ENCODE data around the gene CCSER1. TPM values are rescaled to one million over a fixed set of nuclear protein-coding genes. Genes with fewer than 3 reads are reported as not detected.

CCSER1 gene
- total and polyA plus RNA-seq, 2 experiments from 2014 or later: 2.9 to 3.4 TPM

GRCh38 chr4:91116861-91117260, 989.7 kb downstream of the CCSER1 start:
- Histone ChIP-seq H3K27ac (ENCODE audit: low read depth) (no peak overlapping the region), H3K36me3 (ENCODE audit: insufficient read depth) (no peaks in the 10 kb centered on the region), H3K9me2 (ENCODE audit: insufficient read depth) (no peaks in the 10 kb centered on the region), H3K27me3 (ENCODE audit: insufficient read depth) (no peaks in the 10 kb centered on the region), H3K4me3 (no peak overlapping the region), H3K79me2 (replicated peaks; ENCODE audit: insufficient read depth) (no peaks in the 10 kb centered on the region), H3F3A (replicated peaks; ENCODE audit: low read depth) (no peaks in the 10 kb centered on the region), H3K4me1 (ENCODE audit: insufficient read depth) (0 out of 2 replicates have a peak, but pooled peaks cover 9% of the 10 kb centered on the region), H4K20me1 (replicated peaks; ENCODE audit: insufficient read depth) (no peaks in the 10 kb centered on the region), H2AFZ (no peak overlapping the region), H3K4me2 (no peak overlapping the region)
- H3K4me3 Mint-ChIP-seq: no peak overlapping the region
- peaks cover 6% of the 10 kb centered on the region; the same call in 2 of the 3 replicates for H3K4me1 Mint-ChIP-seq
- H3K9me3 Mint-ChIP-seq: peaks cover 24% of the 10 kb centered on the region
- DNase-seq (ENCODE audit: low spot score) (peak; percentile 51), ATAC-seq (no peak)
- no peak for TF ChIP-seq NANOG (IDR thresholded peaks at IDR 0.05; ENCODE audit: borderline replicate concordance)
- peak; percentile 61 to 62 for TF ChIP-seq CTCF (conservative IDR thresholded peaks at IDR 0.05; ENCODE audit: low read depth in 2 of 2)
- no peaks in the 10 kb centered on the region for H3K27me3 Mint-ChIP-seq (ENCODE audit: insufficient read depth, low read depth, poor library complexity)
- peaks cover 21% of the 10 kb centered on the region; the same call in 2 of the 3 replicates for H3K36me3 Mint-ChIP-seq (ENCODE audit: low read depth)
- H3K27ac Mint-ChIP-seq: no peak overlapping the region

- Histone ChIP-seq H3K9me2 (ENCODE audit: insufficient read depth) (no peaks in the 10 kb centered on the region), H3K79me2 (replicated peaks; ENCODE audit: insufficient read depth) (no peaks in the 10 kb centered on the region), H3K4me1 (ENCODE audit: insufficient read depth) (0 out of 2 replicates have a peak, but pooled peaks cover 9% of the 10 kb centered on the region), H2AFZ (no peak overlapping the region), H3K4me2 (no peak overlapping the region), H3F3A (replicated peaks; ENCODE audit: low read depth) (no peaks in the 10 kb centered on the region), H3K36me3 (ENCODE audit: insufficient read depth) (no peaks in the 10 kb centered on the region), H3K27me3 (ENCODE audit: insufficient read depth) (no peaks in the 10 kb centered on the region), H3K27ac (ENCODE audit: low read depth) (no peak overlapping the region), H4K20me1 (replicated peaks; ENCODE audit: insufficient read depth) (no peaks in the 10 kb centered on the region), H3K4me3 (no peak overlapping the region)
- Mint-ChIP-seq H3K27me3 (ENCODE audit: insufficient read depth, low read depth, poor library complexity) (no peaks in the 10 kb centered on the region), H3K9me3 (peaks cover 24% of the 10 kb centered on the region), H3K4me1 (peaks cover 6% of the 10 kb centered on the region; the same call in 2 of the 3 replicates), H3K4me3 (no peak overlapping the region), H3K27ac (no peak overlapping the region), H3K36me3 (ENCODE audit: low read depth) (peaks cover 18% of the 10 kb centered on the region; the same call in 2 of the 3 replicates)
- TF ChIP-seq JUNB (IDR thresholded peaks at IDR 0.05; ENCODE audit: unreplicated experiment): no peak
- no peak for ATAC-seq
- DNase-seq (ENCODE audit: low spot score): no peak
Observed at GRCh38 chr4:91118597-91118996, 991.4 kb downstream of the CCSER1 start.

GRCh38 chr4:91123742-91124141, 996.5 kb downstream of the CCSER1 start:
- no peak overlapping the region for H3K27ac Mint-ChIP-seq
- Histone ChIP-seq H3K4me3 (no peak overlapping the region), H3F3A (replicated peaks; ENCODE audit: low read depth) (no peaks in the 10 kb centered on the region), H4K20me1 (replicated peaks; ENCODE audit: insufficient read depth) (no peaks in the 10 kb centered on the region), H3K36me3 (ENCODE audit: insufficient read depth) (no peaks in the 10 kb centered on the region), H3K27me3 (ENCODE audit: insufficient read depth) (no peaks in the 10 kb centered on the region), H3K79me2 (replicated peaks; ENCODE audit: insufficient read depth) (no peaks in the 10 kb centered on the region), H3K4me1 (ENCODE audit: insufficient read depth) (no peaks in the 10 kb centered on the region), H3K27ac (ENCODE audit: low read depth) (no peak overlapping the region), H3K9me2 (ENCODE audit: insufficient read depth) (no peaks in the 10 kb centered on the region), H2AFZ (no peak overlapping the region), H3K4me2 (no peak overlapping the region)
- H3K4me3 Mint-ChIP-seq: no peak overlapping the region
- no peaks in the 10 kb centered on the region for H3K36me3 Mint-ChIP-seq (ENCODE audit: low read depth)
- peaks cover 13% of the 10 kb centered on the region for H3K4me1 Mint-ChIP-seq
- H3K27me3 Mint-ChIP-seq (ENCODE audit: insufficient read depth, low read depth, poor library complexity): no peaks in the 10 kb centered on the region
- H3K9me3 Mint-ChIP-seq: no peaks in the 10 kb centered on the region
- ATAC-seq (no peak), DNase-seq (ENCODE audit: low spot score) (no peak)
- TF ChIP-seq EZH2 (IDR thresholded peaks at IDR 0.05; ENCODE audit: low read depth, unreplicated experiment) (no peak), NANOG (IDR thresholded peaks at IDR 0.05; ENCODE audit: borderline replicate concordance) (no peak), EZH2phosphoT487 (IDR thresholded peaks at IDR 0.05; ENCODE audit: unreplicated experiment) (no peak), CTCF (conservative IDR thresholded peaks at IDR 0.05; ENCODE audit: low read depth in 2 of 2) (no peak), REST (IDR thresholded peaks at IDR 0.05; ENCODE audit: unreplicated experiment) (no peak), ETS1 (IDR thresholded peaks at IDR 0.05) (no peak), ZNF331 (CRISPR knock-in tag; IDR thresholded peaks at IDR 0.05; ENCODE audit: low read depth) (no peak)
